ENCODE data around the gene FNTB. TPM values are rescaled to one million over a fixed set of nuclear protein-coding genes. Genes with fewer than 3 reads are reported as not detected.

Gene FNTB
- total and polyA plus RNA-seq, 2 of the 13 experiments (the other 11 are each of a cell fraction or from before 2014, with no cell fraction given): 23.6 to 28.5 TPM

DNA sequence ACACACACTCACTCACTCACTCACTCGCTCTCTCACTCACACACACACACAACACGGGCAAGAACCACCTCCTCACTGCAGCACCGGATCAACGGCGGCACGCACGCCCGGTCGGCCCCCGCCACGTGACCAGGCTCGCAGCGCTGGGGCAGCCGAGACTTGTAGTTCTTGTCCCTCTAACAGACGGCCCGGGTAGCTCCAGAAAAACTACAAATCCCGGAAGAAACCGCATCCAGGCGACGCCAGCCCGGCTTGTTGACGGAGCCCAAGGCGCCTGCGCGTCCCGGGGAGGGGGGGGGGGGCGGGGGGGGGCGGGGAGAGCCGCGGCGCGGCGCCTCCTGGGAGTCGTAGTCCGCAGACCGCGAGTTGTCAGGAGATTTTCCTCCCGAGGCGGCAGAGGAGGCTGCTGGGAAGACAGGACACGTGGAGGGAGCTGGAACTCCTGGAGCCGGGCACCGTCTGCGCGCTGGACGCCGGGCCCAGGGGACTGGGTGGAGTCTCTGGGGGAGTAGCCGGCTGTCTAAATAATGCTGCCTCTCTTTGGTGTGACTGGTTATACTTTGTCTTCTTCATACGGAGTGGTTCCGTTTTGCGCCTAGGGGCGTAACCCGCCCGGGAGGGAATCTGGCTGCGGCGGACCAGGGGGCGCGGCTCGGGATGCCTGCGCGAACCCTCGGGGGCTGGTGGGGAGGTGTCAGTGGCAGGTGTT lies 115.9 kb downstream of the FNTB start, which contains the start of gene MAX (continued):
- TF ChIP-seq KLF12 (CRISPR knock-in tag; IDR thresholded peaks at IDR 0.05; ENCODE audit: borderline replicate concordance) (no peak), TARDBP (CRISPR knock-in tag; IDR thresholded peaks at IDR 0.05) (peak; percentile 63), ZFAT (CRISPR knock-in tag; conservative IDR thresholded peaks at IDR 0.05) (no peak), ETV6 (CRISPR knock-in tag; conservative IDR thresholded peaks at IDR 0.05) (no peak), ZNF121 (CRISPR knock-in tag; IDR thresholded peaks at IDR 0.05) (no peak), POLR2AphosphoS5 (IDR thresholded peaks at IDR 0.05; ENCODE audit: low read depth, low read length) (peak; percentile 93), ZSCAN20 (CRISPR knock-in tag; IDR thresholded peaks at IDR 0.05; ENCODE audit: borderline replicate concordance) (no peak; the same call in 1 of the 2 replicates), ZNF331 (CRISPR knock-in tag; IDR thresholded peaks at IDR 0.05) (no peak; the same call in 1 of the 2 replicates), HHEX (CRISPR knock-in tag; IDR thresholded peaks at IDR 0.05) (no peak), SCMH1 (CRISPR knock-in tag; IDR thresholded peaks at IDR 0.05; ENCODE audit: borderline replicate concordance) (no peak), ZNF709 (CRISPR knock-in tag; IDR thresholded peaks at IDR 0.05) (no peak), YY1 (IDR thresholded peaks at IDR 0.05; ENCODE audit: insufficient read depth, insufficient replicate concordance, low read depth, low read length) (peak; percentile 11), TOE1 (CRISPR knock-in tag; IDR thresholded peaks at IDR 0.05) (no peak), ZNF274 (CRISPR knock-in tag; IDR thresholded peaks at IDR 0.05) (no peak), ZMYM4 (CRISPR knock-in tag; IDR thresholded peaks at IDR 0.05) (peak; percentile 31; the same call in 1 of the 2 replicates), MYC (CRISPR knock-in tag; IDR thresholded peaks at IDR 0.05; ENCODE audit: borderline replicate concordance) (peak; percentile 97), KMT2A (CRISPR knock-in tag; IDR thresholded peaks at IDR 0.05) (peak; percentile 60), ZNF441 (CRISPR knock-in tag; IDR thresholded peaks at IDR 0.05; ENCODE audit: borderline replicate concordance) (0 out of 2 replicates have a peak, but pooled peaks have one; percentile 20), ZFY (CRISPR knock-in tag; IDR thresholded peaks at IDR 0.05) (peak; percentile 45; the same call in 1 of the 2 replicates), POGZ (CRISPR knock-in tag; IDR thresholded peaks at IDR 0.05) (peak; percentile 64), ZNF335 (CRISPR knock-in tag; IDR thresholded peaks at IDR 0.05) (no peak), SNAI1 (CRISPR knock-in tag; IDR thresholded peaks at IDR 0.05; ENCODE audit: borderline replicate concordance) (no peak), RXRA (CRISPR knock-in tag; IDR thresholded peaks at IDR 0.05) (no peak)
- TF ChIP-seq, protein P1, sequence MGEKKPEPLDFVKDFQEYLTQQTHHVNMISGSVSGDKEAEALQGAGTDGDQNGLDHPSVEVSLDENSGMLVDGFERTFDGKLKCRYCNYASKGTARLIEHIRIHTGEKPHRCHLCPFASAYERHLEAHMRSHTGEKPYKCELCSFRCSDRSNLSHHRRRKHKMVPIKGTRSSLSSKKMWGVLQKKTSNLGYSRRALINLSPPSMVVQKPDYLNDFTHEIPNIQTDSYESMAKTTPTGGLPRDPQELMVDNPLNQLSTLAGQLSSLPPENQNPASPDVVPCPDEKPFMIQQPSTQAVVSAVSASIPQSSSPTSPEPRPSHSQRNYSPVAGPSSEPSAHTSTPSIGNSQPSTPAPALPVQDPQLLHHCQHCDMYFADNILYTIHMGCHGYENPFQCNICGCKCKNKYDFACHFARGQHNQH (CRISPR knock-in tag; IDR thresholded peaks at IDR 0.05): no peak
- TF ChIP-seq, protein P2, sequence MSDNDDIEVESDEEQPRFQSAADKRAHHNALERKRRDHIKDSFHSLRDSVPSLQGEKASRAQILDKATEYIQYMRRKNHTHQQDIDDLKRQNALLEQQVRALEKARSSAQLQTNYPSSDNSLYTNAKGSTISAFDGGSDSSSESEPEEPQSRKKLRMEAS (IDR thresholded peaks at IDR 0.05): peak; percentile 97
- TF ChIP-seq, protein P3, sequence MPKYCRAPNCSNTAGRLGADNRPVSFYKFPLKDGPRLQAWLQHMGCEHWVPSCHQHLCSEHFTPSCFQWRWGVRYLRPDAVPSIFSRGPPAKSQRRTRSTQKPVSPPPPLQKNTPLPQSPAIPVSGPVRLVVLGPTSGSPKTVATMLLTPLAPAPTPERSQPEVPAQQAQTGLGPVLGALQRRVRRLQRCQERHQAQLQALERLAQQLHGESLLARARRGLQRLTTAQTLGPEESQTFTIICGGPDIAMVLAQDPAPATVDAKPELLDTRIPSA (CRISPR knock-in tag; IDR thresholded peaks at IDR 0.05; ENCODE audit: borderline replicate concordance): peak; percentile 100
- TF ChIP-seq, protein P4, sequence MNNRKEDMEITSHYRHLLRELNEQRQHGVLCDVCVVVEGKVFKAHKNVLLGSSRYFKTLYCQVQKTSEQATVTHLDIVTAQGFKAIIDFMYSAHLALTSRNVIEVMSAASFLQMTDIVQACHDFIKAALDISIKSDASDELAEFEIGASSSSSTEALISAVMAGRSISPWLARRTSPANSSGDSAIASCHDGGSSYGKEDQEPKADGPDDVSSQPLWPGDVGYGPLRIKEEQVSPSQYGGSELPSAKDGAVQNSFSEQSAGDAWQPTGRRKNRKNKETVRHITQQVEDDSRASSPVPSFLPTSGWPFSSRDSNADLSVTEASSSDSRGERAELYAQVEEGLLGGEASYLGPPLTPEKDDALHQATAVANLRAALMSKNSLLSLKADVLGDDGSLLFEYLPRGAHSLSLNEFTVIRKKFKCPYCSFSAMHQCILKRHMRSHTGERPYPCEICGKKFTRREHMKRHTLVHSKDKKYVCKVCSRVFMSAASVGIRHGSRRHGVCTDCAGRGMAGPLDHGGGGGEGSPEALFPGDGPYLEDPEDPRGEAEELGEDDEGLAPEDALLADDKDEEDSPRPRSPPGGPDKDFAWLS (CRISPR knock-in tag; IDR thresholded peaks at IDR 0.05; ENCODE audit: borderline replicate concordance): no peak
- TF ChIP-seq, protein P5, sequence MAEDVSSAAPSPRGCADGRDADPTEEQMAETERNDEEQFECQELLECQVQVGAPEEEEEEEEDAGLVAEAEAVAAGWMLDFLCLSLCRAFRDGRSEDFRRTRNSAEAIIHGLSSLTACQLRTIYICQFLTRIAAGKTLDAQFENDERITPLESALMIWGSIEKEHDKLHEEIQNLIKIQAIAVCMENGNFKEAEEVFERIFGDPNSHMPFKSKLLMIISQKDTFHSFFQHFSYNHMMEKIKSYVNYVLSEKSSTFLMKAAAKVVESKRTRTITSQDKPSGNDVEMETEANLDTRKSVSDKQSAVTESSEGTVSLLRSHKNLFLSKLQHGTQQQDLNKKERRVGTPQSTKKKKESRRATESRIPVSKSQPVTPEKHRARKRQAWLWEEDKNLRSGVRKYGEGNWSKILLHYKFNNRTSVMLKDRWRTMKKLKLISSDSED (CRISPR knock-in tag; IDR thresholded peaks at IDR 0.05): no peak
